Measurements from ENCODE around the gene PSMB11. TPM values are rescaled to one million over a fixed set of nuclear protein-coding genes. Genes with fewer than 3 reads are reported as not detected.

The PSMB11 gene
- total RNA-seq, 1 experiment from 2014 or later, result not detected

- no peak for TF ChIP-seq CTCF (conservative IDR thresholded peaks at IDR 0.05)
- DNase-seq, result no peak
- peaks cover 33 to 37% of the 10 kb centered on the region in 2 experiments for H3K4me1 Mint-ChIP-seq
These were observed 16.7 kb upstream of the PSMB11 start for GRCh38 chr14:23025151-23025814.

More at GRCh38 chr14:23025151-23025814, 16.7 kb upstream of the PSMB11 start:
- peak overlapping the region in 2 of 3 experiments; percentile 56 to 68; a peak in 5 of 7 replicates for H3K27ac Mint-ChIP-seq
- Histone ChIP-seq H2AK5ac (ENCODE audit: insufficient read length, low read length) (no peak overlapping the region), H3K79me2 (ENCODE audit: insufficient read depth, low read length) (no peaks in the 10 kb centered on the region), H2BK15ac (ENCODE audit: low read depth, low read length) (no peak overlapping the region), H3K18ac (ENCODE audit: insufficient read length, low read depth, low read length) (no peak overlapping the region), H4K91ac (ENCODE audit: insufficient read length, low read depth, low read length) (no peak overlapping the region), H3K9me3 (ENCODE audit: control insufficient read depth, low read depth, low read length) (no peaks in the 10 kb centered on the region), H3K4me2 (ENCODE audit: insufficient read depth, insufficient read length, low read length) (no peak overlapping the region), H3T11ph (ENCODE audit: low read length) (no peak overlapping the region), H3K4ac (ENCODE audit: low read depth, low read length) (no peak overlapping the region), H3K56ac (ENCODE audit: insufficient read length, low read depth, low read length) (no peak overlapping the region), H2BK120ac (ENCODE audit: low read depth, low read length, poor library complexity, severe bottlenecking) (no peak overlapping the region), H4K5ac (ENCODE audit: insufficient read length, low read depth, low read length) (no peak overlapping the region), H3K4me1 (ENCODE audit: insufficient read depth, low read length) (no peaks in the 10 kb centered on the region), H2BK5ac (ENCODE audit: insufficient read length, low read length) (no peak overlapping the region), H3K9ac (ENCODE audit: extremely low read depth, insufficient read length, low read length) (no peak overlapping the region), H3K23ac (ENCODE audit: insufficient read length, low read depth, low read length) (no peak overlapping the region), H4K8ac (replicated peaks; ENCODE audit: insufficient read length, low read depth, low read length) (no peak overlapping the region), H2BK12ac (ENCODE audit: insufficient read length, low read depth, low read length) (no peak overlapping the region), H4K20me1 (ENCODE audit: control insufficient read depth, insufficient read depth, insufficient read length) (no peaks in the 10 kb centered on the region), H3K14ac (ENCODE audit: insufficient read depth, low read length) (no peak overlapping the region), H2BK20ac (ENCODE audit: low read depth, low read length, poor library complexity, severe bottlenecking) (no peak overlapping the region), H2AFZ (ENCODE audit: low read length) (no peak overlapping the region), H3K27me3 (ENCODE audit: insufficient read depth, low read length) (no peaks in the 10 kb centered on the region), H3K27ac (ENCODE audit: insufficient read length, low read depth, low read length) (no peak overlapping the region), H3K23me2 (ENCODE audit: insufficient read length, low read depth, low read length, poor library complexity, severe bottlenecking) (no peaks in the 10 kb centered on the region), H3K79me1 (ENCODE audit: insufficient read depth, low read depth, low read length, poor library complexity, severe bottlenecking) (no peaks in the 10 kb centered on the region)
- H3K27me3 Mint-ChIP-seq (ENCODE audit: low read depth), result no peaks in the 10 kb centered on the region
- H3K9me3 Mint-ChIP-seq, result no peaks in the 10 kb centered on the region
- peaks cover 29 to 41% (median 41%) of the 10 kb centered on the region in 3 experiments for H3K36me3 Mint-ChIP-seq (ENCODE audit: insufficient read depth in 1 of 3, low read depth in 3 of 3)
- H3K4me3 Mint-ChIP-seq, result no peak overlapping the region
- WGBS (ENCODE audit: extremely low coverage, insufficient read length, low lambda C conversion rate), result no CpG with 5 or more reads among the region's 4 CpGs
